ENCODE measurements around the gene TAC3. TPM values are rescaled to one million over a fixed set of nuclear protein-coding genes. Genes with fewer than 3 reads are reported as not detected.

The TAC3 gene
- total and polyA plus RNA-seq, 2 donors (not counting 3 experiments of a cell fraction or from before 2014, with no cell fraction given), result not detected

- Histone ChIP-seq H3K9ac (replicated peaks; ENCODE audit: extremely low read depth, insufficient read depth, low read length) (no peak overlapping the region), H4K20me1 (replicated peaks; ENCODE audit: control insufficient read depth, extremely low read depth, insufficient read depth, low read length) (no peaks in the 10 kb centered on the region), H3K4me2 (ENCODE audit: insufficient read depth, low read length) (no peak overlapping the region), H3K27ac (ENCODE audit: insufficient read depth, low read depth, low read length) (no peak overlapping the region), H3K79me2 (ENCODE audit: control insufficient read depth, insufficient read depth, low read length) (no peaks in the 10 kb centered on the region), H3K9me3 (replicated peaks; ENCODE audit: control insufficient read depth, insufficient read depth, low read length) (no peaks in the 10 kb centered on the region), H3K4me1 (ENCODE audit: control insufficient read depth, extremely low read depth, insufficient read depth, low read length) (no peaks in the 10 kb centered on the region), H3K9me1 (replicated peaks; ENCODE audit: control insufficient read depth, extremely low read depth, insufficient read depth, low read length) (no peaks in the 10 kb centered on the region), H3K4me3 (replicated peaks in 1 of 3; ENCODE audit: insufficient read depth in 1 of 3, low read depth in 1 of 3, low read length in 3 of 3) (no peak overlapping the region), H3K27me3 (ENCODE audit: control insufficient read depth in 2 of 2, insufficient read depth in 2 of 2, low read length in 2 of 2) (peaks cover 5% of the 10 kb centered on the region in 2 experiments), H2AFZ (ENCODE audit: low read depth, low read length) (no peak overlapping the region), H3K36me3 (ENCODE audit: control insufficient read depth in 2 of 2, extremely low read depth in 1 of 2, insufficient read depth in 2 of 2, low read length in 2 of 2) (no peaks in the 10 kb centered on the region)
- FAIRE-seq (no peak), DNase-seq (ENCODE audit: low read depth, low spot score) (no peak)
- no peak for TF ChIP-seq CTCF (IDR thresholded peaks at IDR 0.05; ENCODE audit: extremely low read depth in 1 of 2, insufficient read depth in 1 of 2, low read depth in 1 of 2, low read length in 2 of 2)
- no peak for TF ChIP-seq EZH2 (IDR thresholded peaks at IDR 0.05; ENCODE audit: borderline replicate concordance, low read depth, low read length, severe bottlenecking)
- POLR2A ChIA-PET, result no interaction called here
- no TSS peak for BruUV-seq (replicated peaks)
- intact Hi-C loops (cut with micrococcal nuclease) (no loop called here), dilution Hi-C loops (cut with MboI; ENCODE audit: extremely low pct_ligation_motif_present, low sequenced_read_pairs) (no loop called here)
- CTCF ChIA-PET, result interaction anchor here (0.6 to 1.9 kb wide), 6 partner anchors 9 to 287 kb away, joined by 4 to 8 read pairs (median 5); partner anchors contain the start of gene HSD17B6
Observed at GRCh38 chr12:57051011-57051410, 34.7 kb upstream of the TAC3 start.

- Histone ChIP-seq H3K9me3 (replicated peaks; ENCODE audit: control insufficient read depth, insufficient read depth, low read length) (no peaks in the 10 kb centered on the region), H4K20me1 (replicated peaks; ENCODE audit: control insufficient read depth, extremely low read depth, insufficient read depth, low read length) (no peaks in the 10 kb centered on the region), H2AFZ (ENCODE audit: low read depth, low read length) (no peak within 1 kb of the TSS), H3K79me2 (ENCODE audit: control insufficient read depth, insufficient read depth, low read length) (no peaks in the 10 kb centered on the region), H3K9me1 (replicated peaks; ENCODE audit: control insufficient read depth, extremely low read depth, insufficient read depth, low read length) (no peaks in the 10 kb centered on the region), H3K27me3 (ENCODE audit: control insufficient read depth in 2 of 2, insufficient read depth in 2 of 2, low read length in 2 of 2) (peaks cover 5 to 9% of the 10 kb centered on the region in 2 experiments), H3K36me3 (ENCODE audit: control insufficient read depth in 2 of 2, extremely low read depth in 1 of 2, insufficient read depth in 2 of 2, low read length in 2 of 2) (no peaks in the 10 kb centered on the region), H3K27ac (ENCODE audit: insufficient read depth, low read depth, low read length) (no peak within 1 kb of the TSS), H3K4me1 (ENCODE audit: control insufficient read depth, extremely low read depth, insufficient read depth, low read length) (no peaks in the 10 kb centered on the region), H3K4me3 (replicated peaks in 1 of 3; ENCODE audit: insufficient read depth in 1 of 3, low read depth in 1 of 3, low read length in 3 of 3) (no peak within 1 kb of the TSS), H3K4me2 (ENCODE audit: insufficient read depth, low read length) (no peak within 1 kb of the TSS), H3K9ac (replicated peaks; ENCODE audit: extremely low read depth, insufficient read depth, low read length) (no peak within 1 kb of the TSS)
- intact Hi-C loops (cut with micrococcal nuclease) (no loop called here), dilution Hi-C loops (cut with MboI; ENCODE audit: extremely low pct_ligation_motif_present, low sequenced_read_pairs) (no loop called here)
- no TSS peak for BruUV-seq (replicated peaks)
- CTCF ChIA-PET, result interaction anchor here (0.6 to 1.9 kb wide), 6 partner anchors 10 to 62 kb away, joined by 3 to 8 read pairs (median 3); no protein-coding TSS in a partner anchor
- no peak for FAIRE-seq
- POLR2A ChIA-PET, result no interaction called here
- TF ChIP-seq JUN (IDR thresholded peaks at IDR 0.05; ENCODE audit: borderline replicate concordance, insufficient read depth, insufficient read length, low read depth) (no peak), MAX (IDR thresholded peaks at IDR 0.05; ENCODE audit: insufficient read depth, insufficient read length) (no peak), POLR2A (IDR thresholded peaks at IDR 0.05; ENCODE audit: low read depth, low read length) (no peak), MYC (IDR thresholded peaks at IDR 0.05; ENCODE audit: low read depth, low read length) (no peak), POLR2AphosphoS5 (IDR thresholded peaks at IDR 0.05; ENCODE audit: insufficient read depth, low read depth, low read length) (no peak), GATA2 (IDR thresholded peaks at IDR 0.05; ENCODE audit: insufficient read depth, insufficient read length, low read depth, low read length) (no peak), CTCF (IDR thresholded peaks at IDR 0.05; ENCODE audit: extremely low read depth in 1 of 2, insufficient read depth in 1 of 2, low read depth in 1 of 2, low read length in 2 of 2) (no peak), FOS (IDR thresholded peaks at IDR 0.05; ENCODE audit: borderline replicate concordance, insufficient read depth, low read length) (no peak), EZH2 (IDR thresholded peaks at IDR 0.05; ENCODE audit: borderline replicate concordance, low read depth, low read length, severe bottlenecking) (no peak)
- DNase-seq (ENCODE audit: low read depth, low spot score), result no peak
Observed at GRCh38 chr12:57049890-57050289, 33.6 kb upstream of the TAC3 start, which contains the start of gene MYO1A. Gene MYO1A, minus strand, starts transcription at chr12:57050129. Its CDS starts 1,806 bp downstream, at chr12:57048323.

Measured in endothelial cell of umbilical vein (primary cell).